ENCODE data around the gene TAS2R8. TPM values are rescaled to one million over a fixed set of nuclear protein-coding genes. Genes with fewer than 3 reads are reported as not detected.
"Not testable (repeated sequence)": the region's sequence is repeated elsewhere in the genome, so short reads cannot be mapped to it uniquely, and the experiment has no call there.

TAS2R8 gene, protein sequence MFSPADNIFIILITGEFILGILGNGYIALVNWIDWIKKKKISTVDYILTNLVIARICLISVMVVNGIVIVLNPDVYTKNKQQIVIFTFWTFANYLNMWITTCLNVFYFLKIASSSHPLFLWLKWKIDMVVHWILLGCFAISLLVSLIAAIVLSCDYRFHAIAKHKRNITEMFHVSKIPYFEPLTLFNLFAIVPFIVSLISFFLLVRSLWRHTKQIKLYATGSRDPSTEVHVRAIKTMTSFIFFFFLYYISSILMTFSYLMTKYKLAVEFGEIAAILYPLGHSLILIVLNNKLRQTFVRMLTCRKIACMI
- polyA plus RNA-seq: not detected

DNA sequence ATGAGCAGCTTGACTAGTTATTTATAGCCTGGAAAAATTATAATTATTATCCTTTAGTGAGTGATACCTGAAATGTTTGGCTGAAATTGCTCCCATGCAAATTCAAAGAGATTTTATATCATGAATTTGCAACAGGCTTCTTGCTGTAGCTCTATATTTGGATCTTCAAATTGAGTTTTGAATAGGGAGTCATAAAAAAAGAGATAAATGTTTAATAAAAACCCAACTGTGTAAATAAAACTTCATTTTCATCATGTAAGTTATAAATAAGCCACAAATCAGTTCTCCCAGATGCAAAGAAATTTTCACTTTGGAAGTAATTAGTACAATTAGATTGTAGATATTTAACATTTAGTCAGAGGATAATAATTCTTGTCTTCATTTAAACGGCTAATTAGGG lies at the start of gene TAS2R8:
Gene TAS2R8, minus strand, starts transcription at position 101 of the 400 bp plus-strand sequence. CDS start 306 bp downstream, outside the sequence.
- H3K27ac ChIP-seq (ENCODE audit: low read depth, low read length): no peak within 1 kb of the TSS
- WGBS, 3 donors: 55 to 77% (median 73%) methylated on average over 1 of the region's 1 CpG

DNA sequence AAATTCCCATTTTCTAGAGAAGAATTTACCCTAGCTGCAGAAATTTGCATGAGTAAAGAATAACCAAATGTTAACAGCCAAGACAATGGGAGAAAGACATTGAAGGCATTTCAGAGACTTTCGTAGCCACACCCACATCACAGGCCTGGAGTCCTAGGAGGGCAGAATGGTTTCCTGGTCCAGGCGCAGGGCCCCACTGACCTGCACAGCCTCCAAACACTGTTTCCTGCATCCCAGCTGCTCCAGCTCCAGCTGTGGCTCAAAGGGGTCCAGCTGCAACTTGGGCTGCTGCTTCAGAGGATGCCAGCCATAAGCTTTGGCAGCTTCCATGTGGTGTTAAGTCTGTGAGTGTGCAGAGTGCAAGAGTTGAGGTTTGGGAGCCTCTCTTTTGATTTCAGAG lies 48.7 kb upstream of the TAS2R8 start:
- H3K27ac ChIP-seq (ENCODE audit: low read depth, low read length): no peak overlapping the region
- 94 to 98% (median 96%) methylated on average over 2 of the region's 2 CpGs for WGBS, 3 donors

DNA sequence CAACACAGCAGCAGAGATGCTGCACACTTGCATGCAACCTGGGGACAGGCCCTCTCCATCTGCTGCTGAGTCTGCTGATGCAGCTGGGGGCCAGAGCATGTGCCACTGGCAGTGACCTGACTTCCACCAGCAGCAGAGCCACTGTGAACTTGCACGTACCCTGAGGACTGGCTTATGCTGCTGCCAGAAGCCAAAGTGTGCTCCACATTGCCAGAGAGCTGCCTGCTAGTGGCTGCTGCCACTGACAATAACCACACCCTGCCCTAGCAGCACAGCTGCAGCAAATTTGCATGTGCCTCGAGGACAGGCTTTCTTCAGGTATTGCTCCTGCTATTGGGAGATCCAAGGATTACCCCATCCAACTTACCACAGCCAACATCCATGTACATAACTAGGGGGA lies 46.7 kb upstream of the TAS2R8 start:
- 78 to 92% (median 88%) methylated on average over 2 of the region's 2 CpGs for WGBS, 3 donors

DNA sequence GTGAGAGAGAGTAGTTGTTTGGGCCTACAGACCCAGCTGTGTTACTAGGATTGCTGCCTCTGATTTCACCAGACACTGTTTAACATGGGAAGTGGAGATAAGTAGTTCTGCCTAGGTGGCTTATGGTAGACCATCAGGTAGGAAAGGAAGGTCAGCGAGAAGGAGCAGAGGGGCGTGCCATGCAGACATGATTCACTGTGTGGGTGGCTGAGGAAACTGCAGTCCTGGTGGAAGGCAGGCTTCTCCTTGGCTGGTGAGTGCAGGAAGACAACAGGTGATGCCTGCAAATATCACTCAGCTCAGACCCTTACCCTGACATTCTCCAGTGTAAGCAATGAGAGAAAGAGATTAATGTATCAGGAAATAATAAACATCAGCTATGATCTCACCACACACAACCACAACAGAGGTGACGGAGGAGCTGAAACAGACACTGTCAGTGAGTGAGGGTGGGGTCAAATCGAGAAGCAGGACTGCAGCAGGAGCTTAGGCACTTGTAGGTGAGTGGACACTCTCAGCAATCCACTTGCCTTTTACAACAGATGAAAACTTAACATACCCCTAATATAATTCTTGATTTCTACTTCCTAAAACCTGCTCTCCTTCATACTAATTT lies 44.3 kb upstream of the TAS2R8 start:
- no peak overlapping the region for H3K27ac ChIP-seq (ENCODE audit: low read depth, low read length)
- WGBS, 3 donors: 92 to 96% (median 92%) methylated on average over 4 of the region's 4 CpGs

More for the DNA sequence above, 46.7 kb upstream of the TAS2R8 start:
- no peak overlapping the region for H3K27ac ChIP-seq (ENCODE audit: low read depth, low read length)

DNA sequence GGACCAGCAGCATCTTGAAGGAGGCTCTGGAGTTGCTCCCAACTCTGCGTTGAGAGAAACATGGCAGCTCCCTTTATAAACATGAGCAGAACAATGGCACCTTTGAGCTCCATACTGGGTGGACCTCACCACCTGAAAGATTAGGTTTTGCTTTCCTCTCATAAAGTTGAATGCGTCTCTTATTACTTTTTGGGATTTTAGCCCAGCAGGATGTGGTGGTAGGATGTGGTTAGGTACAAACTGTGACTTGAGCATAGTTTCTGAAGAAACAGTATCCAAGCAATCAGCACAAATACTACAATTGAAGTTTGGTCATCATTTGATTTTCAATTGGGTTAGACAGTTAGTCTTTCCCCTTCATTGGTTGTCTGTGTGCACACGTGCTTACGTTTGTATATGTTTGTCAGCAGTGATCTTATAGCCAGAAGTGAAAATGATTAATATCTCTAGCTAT lies 42.4 kb upstream of the TAS2R8 start, which contains the start of gene PRR4:
Gene PRR4, minus strand, starts transcription at position 51 of the 454 bp plus-strand sequence. Its CDS starts 38 bp downstream, at position 13.
- H3K27ac ChIP-seq (ENCODE audit: low read depth, low read length): no peak within 1 kb of the TSS
- whole genome bisulfite sequencing, 3 donors: 80 to 93% (median 89%) methylated on average over 4 of the region's 4 CpGs

DNA sequence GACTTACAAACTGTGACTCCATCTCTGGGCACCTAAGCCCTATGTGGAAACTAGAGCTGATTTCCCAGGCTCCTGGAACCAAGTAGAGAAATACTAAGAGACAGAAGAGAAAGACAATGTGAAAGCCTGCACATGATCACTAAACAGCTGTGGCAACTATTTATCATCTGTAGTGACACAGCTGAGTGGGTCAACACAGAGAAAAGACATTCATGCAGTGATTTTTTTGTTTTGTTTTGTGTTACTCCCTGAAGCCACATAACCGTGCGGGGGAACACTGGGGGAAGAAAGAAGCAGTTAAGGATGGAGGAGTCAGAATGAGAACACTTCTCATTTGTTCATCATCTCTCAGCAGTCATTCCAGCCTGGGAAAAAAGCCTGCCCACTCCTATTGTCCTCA lies 40.7 kb upstream of the TAS2R8 start:
- whole genome bisulfite sequencing, 3 donors: 36 to 51% (median 42%) methylated on average over 2 of the region's 2 CpGs
- no peak overlapping the region for H3K27ac ChIP-seq (ENCODE audit: low read depth, low read length)

DNA sequence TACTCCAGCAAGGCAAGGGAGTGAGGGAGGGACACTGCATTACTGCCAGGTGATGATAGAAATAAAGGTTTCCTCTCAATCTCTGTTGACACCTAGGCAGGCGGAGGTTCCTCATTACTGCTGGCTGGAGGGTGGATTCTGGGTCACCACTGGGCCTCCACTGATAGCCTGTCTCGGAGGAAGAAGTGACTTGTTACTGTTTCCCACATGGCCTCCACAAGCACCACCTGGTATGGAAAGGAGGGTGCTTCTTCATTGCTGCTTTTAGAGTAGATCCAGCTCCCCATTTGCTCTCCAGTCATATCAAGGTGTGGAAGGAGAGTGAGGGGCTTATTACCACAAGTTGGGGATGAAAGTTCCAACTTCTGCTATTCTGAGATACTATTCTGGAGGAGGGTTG lies 35.8 kb upstream of the TAS2R8 start:
- H3K27ac ChIP-seq (ENCODE audit: low read depth, low read length): no peak overlapping the region
- WGBS, 3 donors: 93 to 98% (median 97%) methylated on average over 2 of the region's 2 CpGs

DNA sequence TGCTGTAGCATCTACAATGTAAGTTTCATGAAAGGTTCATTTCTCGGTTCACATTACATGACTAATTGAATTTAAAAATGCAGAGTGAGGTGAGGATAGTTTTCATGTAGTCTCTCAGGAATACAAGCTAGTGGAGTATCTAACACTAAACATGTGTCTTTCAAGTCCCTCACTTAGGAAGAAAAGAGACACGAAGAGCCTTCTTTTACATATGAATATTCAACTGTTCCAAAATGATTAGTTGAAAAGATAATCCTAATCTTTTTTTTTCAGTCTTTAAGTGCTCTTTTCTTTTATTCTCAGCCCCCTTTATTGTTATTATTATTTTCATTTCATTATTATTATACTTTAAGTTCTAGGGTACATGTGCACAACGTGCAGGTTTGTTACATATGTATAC lies 31.4 kb upstream of the TAS2R8 start:
- WGBS, 3 donors: 89 to 95% (median 93%) methylated on average over 3 of the region's 3 CpGs
- H3K27ac ChIP-seq (ENCODE audit: low read depth, low read length): no peak overlapping the region

DNA sequence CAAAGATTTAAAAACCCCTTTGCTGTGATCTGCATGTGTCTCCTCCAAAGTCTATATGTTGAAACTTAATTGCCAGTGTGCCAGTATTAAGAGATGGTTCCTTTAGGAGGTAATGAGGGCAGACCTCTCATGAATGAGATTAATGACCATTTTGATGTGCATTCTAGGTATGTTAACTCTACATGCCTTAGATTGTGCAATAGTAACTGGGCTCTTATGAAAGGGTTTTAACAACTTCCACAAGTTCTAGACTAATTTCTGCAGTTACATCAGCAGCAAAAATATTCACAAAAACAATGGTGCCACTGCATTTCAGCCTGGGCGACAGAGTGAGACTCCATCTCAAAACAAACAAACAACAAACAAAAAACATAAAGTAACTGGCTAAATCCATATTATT lies 22.9 kb upstream of the TAS2R8 start:
- WGBS, 3 donors: 94 to 97% (median 97%) methylated on average over 1 of the region's 1 CpG
- H3K27ac ChIP-seq (ENCODE audit: low read depth, low read length): no peak overlapping the region

DNA sequence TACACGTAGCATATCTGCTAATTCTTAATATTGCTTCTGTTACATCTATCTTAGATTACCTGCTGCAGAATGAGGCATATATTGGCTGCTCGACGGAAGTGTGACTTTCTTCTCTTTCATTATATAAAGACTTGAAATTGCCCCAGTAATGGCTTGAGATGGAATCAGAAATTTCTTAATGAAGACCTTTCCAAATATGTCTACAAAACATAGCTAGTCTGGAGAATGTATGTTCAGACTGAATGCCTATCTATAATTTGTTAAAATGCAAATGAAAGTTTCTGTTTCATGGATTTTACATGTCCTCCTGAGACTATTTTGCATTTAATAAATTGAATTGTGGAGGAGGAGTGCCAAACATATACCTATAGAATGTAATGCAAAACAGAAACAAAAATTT lies 19.2 kb upstream of the TAS2R8 start, which contains the start of gene TAS2R10:
Gene TAS2R10, minus strand, starts transcription at position 101 of the 400 bp plus-strand sequence. Its CDS starts 89 bp downstream, at position 12.
- 86 to 91% (median 90%) methylated on average over 3 of the region's 3 CpGs for WGBS, 3 donors
- H3K27ac ChIP-seq (ENCODE audit: low read depth, low read length): no peak within 1 kb of the TSS

DNA sequence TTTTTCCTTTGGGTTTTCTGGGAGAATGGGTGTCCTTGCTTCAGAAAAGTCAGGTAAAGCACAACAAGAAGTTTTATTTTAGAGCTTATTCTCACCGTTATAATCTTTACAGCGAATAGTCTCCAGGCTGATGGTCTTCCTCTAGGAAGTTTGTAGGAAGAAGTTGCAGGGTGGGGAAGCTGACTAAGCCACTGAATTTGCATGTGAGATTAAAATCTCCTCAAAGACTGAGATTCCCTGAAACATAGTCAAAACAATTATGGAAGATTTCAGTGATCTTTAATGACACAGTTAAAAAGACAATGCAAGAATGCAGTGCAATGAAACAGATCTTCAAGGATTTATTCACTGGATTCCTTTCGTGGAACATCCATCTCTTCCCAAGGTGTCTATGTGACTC lies 17.9 kb upstream of the TAS2R8 start:
- 83 to 88% (median 87%) methylated on average over 3 of the region's 3 CpGs for WGBS, 3 donors
- H3K27ac ChIP-seq (ENCODE audit: low read depth, low read length): no peak overlapping the region

DNA sequence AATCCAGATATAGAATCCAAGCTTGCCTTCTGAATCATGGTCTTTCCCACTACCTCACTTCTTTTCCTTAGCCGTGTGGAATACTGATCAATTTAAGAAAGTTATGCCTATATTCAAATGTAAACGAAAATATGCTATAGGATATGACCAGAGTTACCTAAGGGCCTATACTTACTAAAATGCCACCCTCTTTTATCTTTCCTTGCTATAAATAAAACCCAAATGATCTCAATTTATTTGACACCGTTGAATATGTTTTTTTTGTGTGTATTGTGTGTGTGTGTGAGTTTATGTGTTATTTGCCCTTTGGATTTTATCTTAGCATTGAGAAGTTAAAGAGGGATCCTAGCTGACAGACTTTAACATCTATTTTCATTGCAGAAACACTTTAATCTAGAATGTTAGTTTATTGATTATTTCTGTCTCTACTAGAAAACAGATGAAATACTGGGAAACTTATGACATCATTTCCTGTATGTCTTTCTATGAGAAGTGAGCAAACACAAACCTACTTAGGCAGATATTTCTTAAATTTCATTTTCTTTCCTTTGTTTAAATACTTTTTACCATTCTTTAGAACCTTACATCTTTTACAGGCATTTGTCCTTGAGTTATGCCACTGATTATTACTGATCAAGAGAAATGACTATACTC lies 4.9 kb upstream of the TAS2R8 start:
- H3K27ac ChIP-seq (ENCODE audit: low read depth, low read length): no peak overlapping the region
- 75 to 90% (median 87%) methylated on average over 3 of the region's 3 CpGs for WGBS, 3 donors

DNA sequence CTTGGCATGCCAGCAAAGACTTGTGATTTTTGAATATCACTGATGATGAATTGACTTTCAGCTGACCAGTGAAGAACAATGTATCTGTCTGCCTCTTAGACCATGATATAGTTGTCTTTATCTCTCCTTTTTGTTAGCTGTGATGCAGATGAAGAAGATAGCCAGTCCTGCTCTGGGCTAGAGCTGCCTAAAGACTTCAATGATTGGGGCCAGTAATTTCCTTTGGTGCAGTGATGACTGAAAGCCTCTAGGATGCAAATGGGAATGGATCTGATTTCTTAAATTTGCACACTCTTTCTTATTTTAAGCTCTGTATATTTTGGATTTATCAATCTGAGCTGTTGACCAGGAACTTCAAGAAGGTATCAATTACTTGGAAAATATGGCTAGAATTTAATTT lies 3.0 kb upstream of the TAS2R8 start, which contains the start of gene TAS2R9:
Gene TAS2R9, minus strand, starts transcription at position 101 of the 400 bp plus-strand sequence. Its CDS starts 93 bp downstream, at position 8.
- H3K27ac ChIP-seq (ENCODE audit: low read depth, low read length): no peak within 1 kb of the TSS

DNA sequence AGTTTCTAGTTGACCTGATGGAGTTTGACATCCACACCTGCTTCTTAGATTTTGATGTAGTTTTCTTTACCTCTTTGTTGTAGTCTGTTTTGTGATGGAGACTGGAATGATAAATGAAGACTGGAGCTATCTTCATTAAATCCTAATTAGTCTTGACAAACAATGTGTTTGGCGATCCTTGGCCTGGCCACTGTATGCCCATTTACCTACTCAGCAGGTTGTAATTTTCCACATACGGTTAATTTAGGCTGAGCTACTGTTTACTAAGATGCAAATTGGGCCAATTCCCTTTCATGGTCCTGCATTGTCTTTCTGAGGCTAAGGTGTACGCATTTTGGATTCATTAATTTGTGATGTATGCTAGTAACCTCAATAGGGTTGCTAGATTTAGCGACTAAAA lies 4.5 kb downstream of the TAS2R8 start, which contains the start of gene TAS2R7:
Gene TAS2R7, minus strand, starts transcription at position 41 of the 400 bp plus-strand sequence. CDS start 57 bp downstream, outside the sequence.
- 52 to 69% (median 69%) methylated on average over 4 of the region's 4 CpGs for WGBS, 3 donors
- no peak within 1 kb of the TSS for H3K27ac ChIP-seq (ENCODE audit: low read depth, low read length)

DNA sequence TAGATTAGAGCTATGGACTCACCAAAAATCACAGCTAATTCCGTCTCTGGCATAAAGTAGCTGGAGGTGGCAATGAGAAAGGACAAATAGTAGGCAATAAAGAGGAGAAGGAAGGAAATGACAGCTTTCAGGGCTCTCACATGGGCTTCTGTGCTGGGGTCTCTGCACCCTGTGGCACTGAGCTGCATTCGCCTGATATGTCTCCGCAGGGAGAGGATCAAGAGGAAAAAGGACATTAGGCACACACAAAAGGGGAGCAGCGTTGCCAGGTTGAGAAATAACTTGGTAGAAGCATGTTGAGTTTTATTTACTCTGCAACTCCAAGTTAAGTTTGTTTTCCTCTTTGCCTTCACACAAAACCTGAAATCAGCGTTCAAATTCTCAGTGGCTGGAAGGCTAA lies 5.3 kb downstream of the TAS2R8 start:
- WGBS, 3 donors: 44 to 72% (median 49%) methylated on average over 5 of the region's 5 CpGs

DNA sequence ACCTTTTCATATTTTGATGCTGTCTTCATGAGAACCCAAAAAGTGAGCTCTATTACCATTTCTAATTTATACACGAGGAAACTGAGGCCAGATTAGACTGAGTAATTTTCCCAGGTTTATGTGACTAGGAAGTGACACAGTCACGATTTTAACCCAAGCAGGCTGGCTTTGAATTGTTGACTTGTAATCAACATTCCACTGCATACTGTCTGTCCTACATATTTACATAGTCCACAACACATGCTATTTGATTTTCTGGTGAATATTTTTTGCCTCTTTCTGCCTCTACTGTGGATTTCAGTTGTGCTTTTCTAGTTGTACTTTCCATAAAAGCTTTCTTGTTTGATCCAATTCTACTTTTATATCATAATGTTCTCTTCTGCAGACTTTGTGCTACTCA lies 12.9 kb downstream of the TAS2R8 start:
- no peak overlapping the region for H3K27ac ChIP-seq (ENCODE audit: low read depth, low read length)
- 25 to 63% (median 58%) methylated on average over 2 of the region's 2 CpGs for WGBS, 3 donors

More for the DNA sequence above, 5.3 kb downstream of the TAS2R8 start:
- no peak overlapping the region for H3K27ac ChIP-seq (ENCODE audit: low read depth, low read length)

DNA sequence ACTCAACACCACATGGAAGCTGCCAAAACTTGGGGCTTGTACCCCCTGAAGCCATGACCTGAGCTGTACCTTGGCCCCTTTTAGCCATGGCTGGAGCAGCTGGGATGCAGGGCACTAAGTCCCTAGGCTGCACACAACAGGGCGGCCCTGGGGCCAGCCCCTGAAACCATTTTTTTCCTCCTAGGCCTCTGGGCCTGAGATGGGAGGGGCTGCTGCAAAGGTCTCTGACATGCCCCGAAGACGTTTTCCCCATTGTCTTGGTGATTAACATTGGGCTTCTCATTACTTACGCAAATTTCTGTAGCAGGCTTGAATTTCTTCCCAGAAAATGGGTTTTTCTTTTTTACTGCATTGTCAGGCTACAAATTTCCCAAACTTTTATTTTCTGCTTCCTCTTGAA lies 15.3 kb downstream of the TAS2R8 start:
- 85 to 92% (median 88%) methylated on average over 4 of the region's 4 CpGs for WGBS, 3 donors

DNA sequence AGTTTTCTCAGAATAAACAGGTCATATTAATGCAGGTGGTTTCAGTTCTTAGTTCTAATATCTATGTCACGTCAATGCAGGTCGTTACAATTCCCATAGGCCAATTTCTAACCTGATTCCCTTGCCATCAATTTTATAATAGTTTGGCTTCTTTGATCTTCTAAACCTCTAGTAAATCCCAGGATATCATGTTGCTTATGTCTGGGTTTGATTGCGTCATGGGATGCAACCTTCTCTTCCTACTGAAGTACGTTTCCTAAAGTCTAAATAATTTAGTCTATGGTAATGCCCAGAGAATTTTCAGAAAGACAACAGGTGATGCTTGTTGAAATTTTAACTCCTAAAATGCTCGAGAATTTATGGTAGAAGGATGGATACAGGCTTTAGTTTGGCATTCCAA lies 23.8 kb downstream of the TAS2R8 start:
- 60 to 71% (median 71%) methylated on average over 5 of the region's 5 CpGs for WGBS, 3 donors
- no peak overlapping the region for H3K27ac ChIP-seq (ENCODE audit: low read depth, low read length)

More for the DNA sequence above, 15.3 kb downstream of the TAS2R8 start:
- not testable (repeated sequence) for H3K27ac ChIP-seq (ENCODE audit: low read depth, low read length)

DNA sequence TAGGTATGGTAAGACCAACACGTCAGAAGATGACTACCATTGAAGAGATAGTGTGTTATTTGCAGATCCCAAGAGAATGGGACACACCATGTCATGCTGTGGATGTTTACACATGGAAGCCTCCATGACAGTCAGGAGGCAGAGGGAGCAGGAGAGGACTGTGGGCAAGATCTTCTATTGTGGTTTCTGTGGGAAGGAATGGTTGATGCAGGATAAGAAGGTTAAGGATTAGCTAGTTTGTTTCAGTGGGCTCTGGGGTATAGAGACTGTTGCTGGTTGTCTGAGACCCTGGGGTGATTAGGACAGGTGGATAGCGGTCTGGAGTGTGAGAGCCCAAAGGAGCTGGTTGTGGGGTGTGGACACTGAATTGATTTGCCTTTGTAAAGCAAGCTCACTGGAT lies 28.0 kb downstream of the TAS2R8 start:
- 83 to 95% (median 89%) methylated on average over 2 of the region's 2 CpGs for WGBS, 3 donors
- H3K27ac ChIP-seq (ENCODE audit: low read depth, low read length): no peak overlapping the region

Measured in adipose tissue (tissue), 3 donors.